ENCODE results near the gene EXOSC5.

- TF ChIP-seq CTCF (IDR thresholded peaks at IDR 0.05; ENCODE audit: low read depth, low read length): no peak
- no peak for TF ChIP-seq POLR2A (IDR thresholded peaks at IDR 0.05; ENCODE audit: extremely low read depth, insufficient read length)
- TF ChIP-seq MAX (IDR thresholded peaks at IDR 0.05; ENCODE audit: low read depth, low read length): no peak
Measured at GRCh38 chr19:41354343-41354953, 42.7 kb downstream of the EXOSC5 start.
